HepG2 (cell line): ENCODE results near the gene HMCN2. TPM values are rescaled to one million over a fixed set of nuclear protein-coding genes. Genes with fewer than 3 reads are reported as not detected.

Experiments used
- ATAC-seq: fragments of 200-7000 bp; cut with Tn5 transposase; 3 replicates; pipeline ENCODE4 v1.9.1; 2020; ENCODE audit warnings: mild to moderate bottlenecking, moderate library complexity
- BruUV-seq: library from RNA; stranded (reverse); fragments of 400-500 nt; replicated peaks from 2 replicates; lab custom pipeline; 2021; lab: Mats Ljungman, UMichigan
- CTCF ChIA-PET: fragments of 300-600 bp; formaldehyde crosslinking; extraction: SDS; loops from one replicate; lab custom pipeline; 2021; ENCODE audit warnings: low total read pairs, inconsistent platforms, low intra/inter-chr PET ratio; lab: Yijun Ruan, JAX
- POLR2A ChIA-PET: fragments of 350-600 bp; sonication (Branson Sonifier 250); formaldehyde crosslinking; loops from one replicate; lab custom pipeline; 2020; ENCODE audit warnings: antibody characterized with exemption, inconsistent platforms; lab: Yijun Ruan, JAX
- DNase-seq: peaks from one replicate; pipeline ENCODE4 v3.0.0-alpha.2; 2015; ENCODE audit warnings: low spot score
- FAIRE-seq: peaks from 3 replicates; lab custom pipeline; 2011; peaks lifted over from hg19 to GRCh38; lab: Jason Lieb, UNC
- H2AFZ ChIP-seq: one replicate; pipeline ENCODE4 v1.6.1; 2011; ENCODE audit warnings: low read length, inconsistent platforms
- H3K27ac ChIP-seq: fragments of 300-600 bp; 3 replicates; pipeline ENCODE4 v1.8.0; 2011; ENCODE audit warnings: mixed run types, mild to moderate bottlenecking, mixed read lengths, low read length, inconsistent platforms; ENCODE audit not compliant: insufficient read depth; ENCODE audit errors: extremely low read length
- H3K27me3 ChIP-seq, 2 experiments: fragments of 200-600 bp in 1 of 2; 2 replicates in 1 of 2; 3 replicates in 1 of 2; pipeline versions ENCODE4 v1.6.0 to v1.8.0; 2011; ENCODE audit warnings: low read length in 2 of 2, mild to moderate bottlenecking in 2 of 2, moderate library complexity in 2 of 2, inconsistent platforms in 1 of 2; ENCODE audit not compliant: insufficient read depth in 2 of 2, control insufficient read depth in 1 of 2
- H3K36me3 ChIP-seq, 2 experiments: fragments of 200-600 bp in 1 of 2; replicated peaks in 1 of 2; 2 replicates in 1 of 2; 3 replicates in 1 of 2; pipeline versions ENCODE4 v1.5.1 to v1.8.0; 2011; ENCODE audit warnings: low read length in 2 of 2, inconsistent platforms in 1 of 2; ENCODE audit not compliant: insufficient read depth in 2 of 2, control insufficient read depth in 1 of 2
- H3K4me1 ChIP-seq: 2 replicates; pipeline ENCODE4 v1.5.1; 2012; ENCODE audit warnings: low read length, inconsistent platforms; ENCODE audit not compliant: insufficient read depth
- H3K4me2 ChIP-seq: 2 replicates; pipeline ENCODE4 v1.6.0; 2011; ENCODE audit warnings: low read depth, low read length, inconsistent platforms
- H3K4me3 ChIP-seq, 3 experiments: fragments of 200-600 bp in 1 of 3; sonication (generic), shearing (Covaris generic) in 1 of 3; replicated peaks in 1 of 3; 2 replicates each; pipeline ENCODE4 v1.5.1; 2011 to 2016; ENCODE audit warnings: low read length in 3 of 3, inconsistent platforms in 2 of 3, low read depth in 2 of 3, mild to moderate bottlenecking in 2 of 3, control low read depth in 1 of 3, mixed read lengths in 1 of 3; ENCODE audit not compliant: insufficient read depth in 1 of 3
- H3K79me2 ChIP-seq: one replicate; pipeline ENCODE4 v1.6.1; 2011; ENCODE audit warnings: low read length, inconsistent platforms; ENCODE audit not compliant: insufficient read depth
- H3K9ac ChIP-seq: 2 replicates; pipeline ENCODE4 v1.6.0; 2011; ENCODE audit warnings: mild to moderate bottlenecking, low read depth, low read length, inconsistent platforms; ENCODE audit not compliant: insufficient read depth
- H3K9me3 ChIP-seq: 2 replicates; pipeline ENCODE4 v1.5.1; 2012; ENCODE audit warnings: mild to moderate bottlenecking, low read length
- H4K20me1 ChIP-seq: 2 replicates; pipeline ENCODE4 v1.6.0; 2011; ENCODE audit warnings: inconsistent platforms, mild to moderate bottlenecking, low read length, moderate library complexity; ENCODE audit not compliant: insufficient read depth
- BCL6 ChIP-seq: IDR thresholded peaks from 2 replicates; pipeline ENCODE4 v1.6.1; 2016; ENCODE audit warnings: missing genetic modification reagents, missing compliant biosample characterization
- BORCS8-MEF2B ChIP-seq: sonication (generic); formaldehyde crosslinking; IDR thresholded peaks from 2 replicates; pipeline ENCODE4 v1.8.0; 2022; ENCODE audit warnings: mild to moderate bottlenecking, missing genetic modification reagents
- DNMT3B ChIP-seq: conservative IDR thresholded peaks from 2 replicates; pipeline ENCODE4 v1.6.1; 2016; ENCODE audit warnings: missing biosample characterization, control low read depth
- GMEB2 ChIP-seq: IDR thresholded peaks from 2 replicates; pipeline ENCODE4 v1.6.1; 2016; ENCODE audit warnings: missing biosample characterization, missing genetic modification reagents, low read depth
- IRX3 ChIP-seq: sonication (generic); formaldehyde crosslinking; IDR thresholded peaks from 2 replicates; pipeline ENCODE4 v1.8.1; 2023; ENCODE audit warnings: mild to moderate bottlenecking, low read depth, missing genetic modification reagents, borderline replicate concordance
- PBX2 ChIP-seq: IDR thresholded peaks from 2 replicates; pipeline ENCODE4 v1.6.1; 2016; ENCODE audit warnings: control low read depth
- PPARG ChIP-seq: conservative IDR thresholded peaks from 2 replicates; pipeline ENCODE4 v1.6.1; 2016; ENCODE audit warnings: missing biosample characterization, missing genetic modification reagents
- TEAD2 ChIP-seq: sonication (generic); formaldehyde crosslinking; IDR thresholded peaks from 2 replicates; pipeline ENCODE4 v1.9.0; 2021; ENCODE audit warnings: missing genetic modification reagents
- TIGD3 ChIP-seq: sonication (generic); formaldehyde crosslinking; IDR thresholded peaks from 2 replicates; pipeline ENCODE4 v1.5.1; 2020; ENCODE audit warnings: mild to moderate bottlenecking, missing genetic modification reagents, borderline replicate concordance
- ZBTB39 ChIP-seq: sonication (generic); formaldehyde crosslinking; IDR thresholded peaks from 2 replicates; pipeline ENCODE4 v1.5.0; 2020; ENCODE audit warnings: missing genetic modification reagents
- ZNF326 ChIP-seq: sonication (generic); formaldehyde crosslinking; IDR thresholded peaks from 2 replicates; pipeline ENCODE4 v1.4.0; 2020; ENCODE audit warnings: missing genetic modification reagents, borderline replicate concordance
- ZNF337 ChIP-seq: sonication (generic); formaldehyde crosslinking; IDR thresholded peaks from 2 replicates; pipeline ENCODE4 v1.5.1; 2020; ENCODE audit warnings: missing genetic modification reagents, low read depth, mild to moderate bottlenecking, borderline replicate concordance
- ZNF615 ChIP-seq: sonication (generic); formaldehyde crosslinking; IDR thresholded peaks from 2 replicates; pipeline ENCODE4 v1.5.0; 2020; ENCODE audit warnings: mild to moderate bottlenecking, missing genetic modification reagents, borderline replicate concordance
- ZNF878 ChIP-seq: sonication (generic); formaldehyde crosslinking; IDR thresholded peaks from 2 replicates; pipeline ENCODE4 v1.8.1; 2023; ENCODE audit warnings: mild to moderate bottlenecking, missing genetic modification reagents, moderate library complexity
- whole genome bisulfite sequencing: methylation state at CpG from one replicate; pipeline ENCODE4 v1.1.6; 2017; ENCODE audit warnings: low lambda C conversion rate; 5-methylcytosine and 5-hydroxymethylcytosine counted together
- in situ Hi-C: cut with HindIII; loops from 2 replicates; pipeline ENCODE4 v1.10.0; 2017; ENCODE audit warnings: low pct_unique_long_range_greater_than_20kb; ENCODE audit not compliant: extremely low pct_ligation_motif_present
- intact Hi-C: fragments of 100-400 bp; cut with micrococcal nuclease; formaldehyde crosslinking; loops from one replicate; pipeline ENCODE4 v1.10.0; 2022; ENCODE audit not compliant: unreplicated experiment
- polyA plus RNA-seq, 8 experiments: library from polyadenylated mRNA; depleted of rRNA in 3 of 8; stranded (reverse) in 7 of 8; unstranded in 1 of 8; fragments of >200 nt; fragmentation: Illumina TruSeq in 4 of 8; extraction: Trizol in 4 of 8; gene quantifications; 2 replicates each; pipeline versions ENCODE4 v1.2.1 to v1.2.3, GENCODE V29; 2011 to 2016; ENCODE audit warnings: low read depth in 4 of 8, missing spikeins in 1 of 8, mixed read lengths in 1 of 8; ENCODE audit not compliant: insufficient read depth in 1 of 8
- total RNA-seq, 5 experiments: library from RNA; depleted of rRNA; stranded (reverse); fragments of >200 nt; fragmentation: Illumina TruSeq; extraction: Trizol; gene quantifications; 2 replicates each; pipeline ENCODE4 v1.2.3, GENCODE V29; 2016; ENCODE audit warnings: low read depth in 1 of 5

Gene HMCN2
- total and polyA plus RNA-seq, 2 of the 13 experiments (the other 11 are each of a cell fraction or from before 2014, with no cell fraction given): 0.09 TPM; not detected in 1

GRCh38 chr9:130468566-130468965, 203.0 kb downstream of the HMCN2 start:
- H3K36me3 ChIP-seq: peaks cover 0 to 3% of the 10 kb centered on the region in 2 experiments; a peak in 1 of 5 replicates
- FAIRE-seq (no peak), ATAC-seq (no peak), DNase-seq (no peak)
- H3K27ac ChIP-seq: no peak overlapping the region
- no peaks in the 10 kb centered on the region for H3K4me1 ChIP-seq
- H2AFZ ChIP-seq: no peak overlapping the region
- WGBS: 86% methylated on average over 4 of the region's 4 CpGs
- H3K4me3 ChIP-seq: no peak overlapping the region
- H3K9me3 ChIP-seq: no peaks in the 10 kb centered on the region
- no peaks in the 10 kb centered on the region for H4K20me1 ChIP-seq
- H3K27me3 ChIP-seq: no peaks in the 10 kb centered on the region
- BruUV-seq: no TSS peak
- H3K9ac ChIP-seq: no peak overlapping the region
- intact Hi-C loops: no loop called here
- TF ChIP-seq ZNF878 (no peak), ZBTB39 (CRISPR knock-in tag) (no peak), BCL6 (CRISPR knock-in tag) (no peak), PBX2 (CRISPR knock-in tag) (no peak), TIGD3 (no peak), PPARG (CRISPR knock-in tag) (no peak), ZNF615 (CRISPR knock-in tag) (no peak), TEAD2 (CRISPR knock-in tag) (no peak), GMEB2 (CRISPR knock-in tag) (no peak), IRX3 (no peak), DNMT3B (CRISPR knock-in tag) (no peak), ZNF337 (no peak), ZNF326 (CRISPR knock-in tag) (no peak), BORCS8-MEF2B (no peak)
- CTCF ChIA-PET: no interaction called here
- POLR2A ChIA-PET: no interaction called here
- no peaks in the 10 kb centered on the region for H3K79me2 ChIP-seq
- in situ Hi-C loops: no loop called here
- H3K4me2 ChIP-seq: no peak overlapping the region
